ENCODE measurements around the gene SEPSECS. TPM values are rescaled to one million over a fixed set of nuclear protein-coding genes. Genes with fewer than 3 reads are reported as not detected.

SEPSECS gene
- total and polyA plus RNA-seq, 9 of the 15 experiments (the other 6 are each of a cell fraction or from before 2014, with no cell fraction given), result 3.9 to 17.2 (median 7.9) TPM

DNA sequence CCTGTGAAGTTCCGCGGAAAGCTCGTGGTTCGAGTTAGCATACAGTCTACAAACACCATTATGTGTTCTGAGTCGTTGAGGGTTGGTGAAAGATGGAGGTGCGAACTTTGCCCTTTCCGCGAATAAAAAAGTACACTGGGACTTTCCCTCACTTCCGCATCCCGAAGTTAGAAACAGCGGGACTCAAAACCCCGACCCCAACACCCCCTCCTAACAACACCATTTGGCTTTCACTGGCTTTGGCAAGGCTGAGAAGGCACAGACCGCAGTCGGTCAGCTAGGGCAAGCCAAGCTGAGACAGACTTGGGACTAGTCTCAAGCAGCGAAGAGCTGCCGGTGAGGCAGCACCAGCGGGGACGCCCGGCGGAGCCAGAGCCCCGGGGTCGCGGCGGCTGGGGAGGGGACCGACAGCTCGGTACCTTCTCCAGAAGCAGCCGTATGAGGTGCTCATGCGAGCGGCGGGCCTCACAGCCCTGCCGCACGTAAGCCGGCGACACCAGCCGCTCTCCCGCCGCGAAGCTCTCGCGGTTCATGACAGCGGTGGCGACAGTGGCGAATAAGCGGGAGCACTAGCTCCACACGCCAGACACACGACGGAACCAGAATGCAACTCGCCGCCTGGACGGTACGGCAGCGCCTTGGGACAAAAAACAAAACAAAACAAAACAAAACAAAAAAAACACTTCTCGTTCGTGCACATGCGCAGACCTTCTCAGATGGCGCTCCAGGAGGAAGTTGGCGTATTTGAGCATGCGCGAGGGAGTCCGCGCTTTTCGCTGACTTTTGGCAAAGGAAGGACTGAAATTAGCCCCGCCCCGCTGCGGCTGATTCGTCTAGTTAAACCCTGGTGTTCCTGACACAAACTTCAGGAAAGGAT is at the start of gene SEPSECS (continued):
- TF ChIP-seq ZFP30 (CRISPR knock-in tag; IDR thresholded peaks at IDR 0.05; ENCODE audit: borderline replicate concordance) (no peak), ZNF24 (IDR thresholded peaks at IDR 0.05) (0 out of 2 replicates have a peak, but pooled peaks have one; percentile 33), ZNF76 (CRISPR knock-in tag; IDR thresholded peaks at IDR 0.05; ENCODE audit: borderline replicate concordance) (peak; percentile 71; the same call in 1 of the 2 replicates), ZNF586 (CRISPR knock-in tag; conservative IDR thresholded peaks at IDR 0.05) (no peak), GABPB1 (CRISPR knock-in tag; IDR thresholded peaks at IDR 0.05) (peak; percentile 71), SIRT6 (IDR thresholded peaks at IDR 0.05; ENCODE audit: low read depth, low read length) (no peak), NFE2L1 (tag; IDR thresholded peaks at IDR 0.05; ENCODE audit: borderline replicate concordance, low read depth) (no peak), SMARCA5 (IDR thresholded peaks at IDR 0.05) (no peak), ZNF224 (CRISPR knock-in tag; IDR thresholded peaks at IDR 0.05) (no peak), IFI16 (CRISPR knock-in tag; IDR thresholded peaks at IDR 0.05) (no peak), JUN (IDR thresholded peaks at IDR 0.05; ENCODE audit: borderline replicate concordance, low read depth, low read length) (no peak), JUN (CRISPR knock-in tag; IDR thresholded peaks at IDR 0.05; ENCODE audit: borderline replicate concordance) (no peak; the same call in 1 of the 2 replicates), NFIX (CRISPR knock-in tag; IDR thresholded peaks at IDR 0.05; ENCODE audit: low read depth) (no peak), CREB1 (IDR thresholded peaks at IDR 0.05) (peak; percentile 60; the same call in 1 of the 2 replicates), CREB1 (CRISPR knock-in tag; IDR thresholded peaks at IDR 0.05) (no peak; the same call in 1 of the 2 replicates), HOXB6 (CRISPR knock-in tag; IDR thresholded peaks at IDR 0.05; ENCODE audit: borderline replicate concordance) (no peak)
- TF ChIP-seq, protein P1, sequence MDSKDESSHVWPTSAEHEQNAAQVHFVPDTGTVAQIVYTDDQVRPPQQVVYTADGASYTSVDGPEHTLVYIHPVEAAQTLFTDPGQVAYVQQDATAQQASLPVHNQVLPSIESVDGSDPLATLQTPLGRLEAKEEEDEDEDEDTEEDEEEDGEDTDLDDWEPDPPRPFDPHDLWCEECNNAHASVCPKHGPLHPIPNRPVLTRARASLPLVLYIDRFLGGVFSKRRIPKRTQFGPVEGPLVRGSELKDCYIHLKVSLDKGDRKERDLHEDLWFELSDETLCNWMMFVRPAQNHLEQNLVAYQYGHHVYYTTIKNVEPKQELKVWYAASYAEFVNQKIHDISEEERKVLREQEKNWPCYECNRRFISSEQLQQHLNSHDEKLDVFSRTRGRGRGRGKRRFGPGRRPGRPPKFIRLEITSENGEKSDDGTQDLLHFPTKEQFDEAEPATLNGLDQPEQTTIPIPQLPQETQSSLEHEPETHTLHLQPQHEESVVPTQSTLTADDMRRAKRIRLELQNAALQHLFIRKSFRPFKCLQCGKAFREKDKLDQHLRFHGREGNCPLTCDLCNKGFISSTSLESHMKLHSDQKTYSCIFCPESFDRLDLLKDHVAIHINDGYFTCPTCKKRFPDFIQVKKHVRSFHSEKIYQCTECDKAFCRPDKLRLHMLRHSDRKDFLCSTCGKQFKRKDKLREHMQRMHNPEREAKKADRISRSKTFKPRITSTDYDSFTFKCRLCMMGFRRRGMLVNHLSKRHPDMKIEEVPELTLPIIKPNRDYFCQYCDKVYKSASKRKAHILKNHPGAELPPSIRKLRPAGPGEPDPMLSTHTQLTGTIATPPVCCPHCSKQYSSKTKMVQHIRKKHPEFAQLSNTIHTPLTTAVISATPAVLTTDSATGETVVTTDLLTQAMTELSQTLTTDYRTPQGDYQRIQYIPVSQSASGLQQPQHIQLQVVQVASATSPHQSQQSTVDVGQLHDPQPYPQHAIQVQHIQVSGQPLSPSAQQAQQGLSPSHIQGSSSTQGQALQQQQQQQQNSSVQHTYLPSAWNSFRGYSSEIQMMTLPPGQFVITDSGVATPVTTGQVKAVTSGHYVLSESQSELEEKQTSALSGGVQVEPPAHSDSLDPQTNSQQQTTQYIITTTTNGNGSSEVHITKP (IDR thresholded peaks at IDR 0.05; ENCODE audit: partially characterized antibody), result no peak
- TF ChIP-seq, protein P2, sequence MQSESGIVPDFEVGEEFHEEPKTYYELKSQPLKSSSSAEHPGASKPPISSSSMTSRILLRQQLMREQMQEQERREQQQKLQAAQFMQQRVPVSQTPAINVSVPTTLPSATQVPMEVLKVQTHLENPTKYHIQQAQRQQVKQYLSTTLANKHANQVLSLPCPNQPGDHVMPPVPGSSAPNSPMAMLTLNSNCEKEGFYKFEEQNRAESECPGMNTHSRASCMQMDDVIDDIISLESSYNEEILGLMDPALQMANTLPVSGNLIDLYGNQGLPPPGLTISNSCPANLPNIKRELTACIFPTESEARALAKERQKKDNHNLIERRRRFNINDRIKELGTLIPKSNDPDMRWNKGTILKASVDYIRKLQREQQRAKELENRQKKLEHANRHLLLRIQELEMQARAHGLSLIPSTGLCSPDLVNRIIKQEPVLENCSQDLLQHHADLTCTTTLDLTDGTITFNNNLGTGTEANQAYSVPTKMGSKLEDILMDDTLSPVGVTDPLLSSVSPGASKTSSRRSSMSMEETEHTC (IDR thresholded peaks at IDR 0.05), result no peak
- TF ChIP-seq, protein P3, sequence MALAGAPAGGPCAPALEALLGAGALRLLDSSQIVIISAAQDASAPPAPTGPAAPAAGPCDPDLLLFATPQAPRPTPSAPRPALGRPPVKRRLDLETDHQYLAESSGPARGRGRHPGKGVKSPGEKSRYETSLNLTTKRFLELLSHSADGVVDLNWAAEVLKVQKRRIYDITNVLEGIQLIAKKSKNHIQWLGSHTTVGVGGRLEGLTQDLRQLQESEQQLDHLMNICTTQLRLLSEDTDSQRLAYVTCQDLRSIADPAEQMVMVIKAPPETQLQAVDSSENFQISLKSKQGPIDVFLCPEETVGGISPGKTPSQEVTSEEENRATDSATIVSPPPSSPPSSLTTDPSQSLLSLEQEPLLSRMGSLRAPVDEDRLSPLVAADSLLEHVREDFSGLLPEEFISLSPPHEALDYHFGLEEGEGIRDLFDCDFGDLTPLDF (CRISPR knock-in tag; IDR thresholded peaks at IDR 0.05), result peak; percentile 75; the same call in 1 of the 2 replicates
- TF ChIP-seq, protein P4, sequence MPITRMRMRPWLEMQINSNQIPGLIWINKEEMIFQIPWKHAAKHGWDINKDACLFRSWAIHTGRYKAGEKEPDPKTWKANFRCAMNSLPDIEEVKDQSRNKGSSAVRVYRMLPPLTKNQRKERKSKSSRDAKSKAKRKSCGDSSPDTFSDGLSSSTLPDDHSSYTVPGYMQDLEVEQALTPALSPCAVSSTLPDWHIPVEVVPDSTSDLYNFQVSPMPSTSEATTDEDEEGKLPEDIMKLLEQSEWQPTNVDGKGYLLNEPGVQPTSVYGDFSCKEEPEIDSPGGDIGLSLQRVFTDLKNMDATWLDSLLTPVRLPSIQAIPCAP (CRISPR knock-in tag; IDR thresholded peaks at IDR 0.05; ENCODE audit: borderline replicate concordance), result no peak
